GM10266 (cell line): ENCODE measurements around the gene LCN1.

Experiments used
- DNase-seq: peaks from one replicate; pipeline ENCODE4 v3.0.0; 2012; ENCODE audit errors: extremely low spot score
- CTCF ChIP-seq: IDR thresholded peaks from 2 replicates; pipeline ENCODE4 v1.5.1; 2012; ENCODE audit warnings: mild to moderate bottlenecking, low read depth; ENCODE audit not compliant: control insufficient read depth, insufficient read depth; ENCODE audit errors: missing control alignments

The LCN1 gene

GRCh38 chr9:135559606-135560005 lies 38.4 kb downstream of the LCN1 start:
- DNase-seq = no peak
- no peak for TF ChIP-seq CTCF

- no peak for DNase-seq
- TF ChIP-seq CTCF = no peak
These were observed 40.4 kb downstream of the LCN1 start, which contains the start of gene PAEP for GRCh38 chr9:135561391-135562234. Gene PAEP, plus strand, starts transcription at chr9:135561756.

- no peak for TF ChIP-seq CTCF
- no peak for DNase-seq
These were observed 41.0 kb downstream of the LCN1 start for GRCh38 chr9:135562235-135562745.

- no peak for TF ChIP-seq CTCF
- DNase-seq = no peak
These were observed 41.8 kb downstream of the LCN1 start for GRCh38 chr9:135563039-135563476.

GRCh38 chr9:135563858-135564257 lies 42.6 kb downstream of the LCN1 start:
- DNase-seq = no peak
- no peak for TF ChIP-seq CTCF

- TF ChIP-seq CTCF = no peak
- no peak for DNase-seq
These were observed 43.9 kb downstream of the LCN1 start for GRCh38 chr9:135565141-135565628.

GRCh38 chr9:135565636-135566035 lies 44.4 kb downstream of the LCN1 start:
- no peak for DNase-seq
- TF ChIP-seq CTCF = no peak
